ENCODE measurements around the gene ITGA11. TPM values are rescaled to one million over a fixed set of nuclear protein-coding genes. Genes with fewer than 3 reads are reported as not detected.
A peak's percentile ranks its signal among the peaks of the same experiment; 100 is the strongest.

Gene ITGA11
- total and polyA plus RNA-seq, 2 of the 13 experiments (the other 11 are each of a cell fraction or from before 2014, with no cell fraction given), result not detected

DNA sequence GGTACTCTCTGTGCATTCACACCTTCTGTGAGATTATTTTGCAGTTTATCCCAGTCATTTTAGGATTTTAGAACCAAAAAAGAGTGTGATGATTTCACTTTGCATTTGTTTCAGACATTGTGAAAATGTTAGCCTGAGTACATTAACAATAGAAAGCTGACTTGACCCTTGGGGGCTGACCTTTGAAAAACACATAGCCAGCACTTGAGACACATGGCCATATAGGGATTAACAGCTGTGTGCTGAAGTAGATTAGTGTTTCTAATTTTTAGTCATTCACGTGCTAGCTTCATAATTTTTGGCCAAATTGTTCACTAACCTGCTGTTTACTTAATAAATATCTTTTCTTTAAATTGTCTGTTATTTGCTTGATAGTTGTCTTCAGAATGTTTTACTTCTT, 151.0 kb downstream of the ITGA11 start:
- ChIA-PET CTCF (ENCODE audit: low intra/inter-chr PET ratio, low total read pairs) (no interaction called here), POLR2A (interaction anchor here (0.7 to 0.9 kb wide), 2 partner anchors 10 to 25 kb away, joined by 3 read pairs; no protein-coding TSS in a partner anchor)
- Histone ChIP-seq H3K27me3 (ENCODE audit: control insufficient read depth in 1 of 2, insufficient read depth in 2 of 2, low read length in 2 of 2) (no peaks in the 10 kb centered on the region; a peak in 1 of 5 replicates), H3K4me2 (ENCODE audit: low read depth, low read length) (peak overlapping the region; percentile 97), H3K4me1 (ENCODE audit: insufficient read depth, low read length) (peaks cover 61% of the 10 kb centered on the region), H3K4me3 (replicated peaks in 1 of 3; ENCODE audit: insufficient read depth in 1 of 3, low read depth in 2 of 3, low read length in 3 of 3) (peak overlapping the region in 2 of 3 experiments; percentile 92 to 98; a peak in 3 of 6 replicates), H2AFZ (ENCODE audit: low read length) (no peak overlapping the region), H3K79me2 (ENCODE audit: insufficient read depth, low read length) (peaks cover 78% of the 10 kb centered on the region), H3K9ac (ENCODE audit: insufficient read depth, low read depth, low read length) (peak overlapping the region; percentile 93; the same call in 1 of the 2 replicates), H4K20me1 (ENCODE audit: insufficient read depth, low read length) (peaks cover 45% of the 10 kb centered on the region), H3K27ac (ENCODE audit: extremely low read length, insufficient read depth, low read length) (no peak overlapping the region), H3K36me3 (replicated peaks in 1 of 2; ENCODE audit: control insufficient read depth in 1 of 2, insufficient read depth in 2 of 2, low read length in 2 of 2) (peaks cover 4 to 7% of the 10 kb centered on the region in 2 experiments; a peak in 4 of 5 replicates), H3K9me3 (ENCODE audit: low read length) (no peaks in the 10 kb centered on the region)
- DNase-seq (ENCODE audit: low spot score) (no peak), ATAC-seq (no peak), FAIRE-seq (no peak)
- WGBS (ENCODE audit: low lambda C conversion rate), result 38% methylated on average over 1 of the region's 1 CpG
- TF ChIP-seq USF2 (IDR thresholded peaks at IDR 0.05; ENCODE audit: low read depth, low read length) (no peak), USF2 (CRISPR knock-in tag; IDR thresholded peaks at IDR 0.05; ENCODE audit: borderline replicate concordance) (no peak), SRF (IDR thresholded peaks at IDR 0.05; ENCODE audit: low read depth, low read length) (peak; percentile 55; the same call in 1 of the 2 replicates)
- BruUV-seq (replicated peaks), result no TSS peak
- intact Hi-C loops (cut with micrococcal nuclease; ENCODE audit: unreplicated experiment), result no loop called here
- in situ Hi-C loops (cut with HindIII; ENCODE audit: extremely low pct_ligation_motif_present, low pct_unique_long_range_greater_than_20kb), result no loop called here
